HEK293T (cell line): ENCODE measurements around the gene FEV.

Experiments
- BHLHE40 ChIP-seq: fragments of 450-650 bp; IDR thresholded peaks from 2 replicates; pipeline ENCODE4 v1.6.1; 2016; ENCODE audit warnings: mild to moderate bottlenecking, moderate library complexity, borderline replicate concordance
- CTBP1 ChIP-seq: fragments of 450-650 bp; IDR thresholded peaks from 2 replicates; pipeline ENCODE4 v1.6.1; 2016; ENCODE audit warnings: borderline replicate concordance
- ELF4 ChIP-seq: fragments of 450-650 bp; IDR thresholded peaks from 2 replicates; pipeline ENCODE4 v1.6.1; 2017; ENCODE audit warnings: antibody characterized with exemption
- FOXA1 ChIP-seq: fragments of 450-650 bp; IDR thresholded peaks from 2 replicates; pipeline ENCODE4 v1.6.1; 2016; ENCODE audit warnings: mild to moderate bottlenecking
- FOXK2 ChIP-seq: fragments of 450-650 bp; IDR thresholded peaks from 2 replicates; pipeline ENCODE4 v1.6.1; 2016; ENCODE audit warnings: mild to moderate bottlenecking
- FOXM1 ChIP-seq: fragments of 450-650 bp; IDR thresholded peaks from 2 replicates; pipeline ENCODE4 v1.6.1; 2017; ENCODE audit warnings: mild to moderate bottlenecking, borderline replicate concordance
- HDGF ChIP-seq: fragments of 450-650 bp; IDR thresholded peaks from 2 replicates; pipeline ENCODE4 v1.6.1; 2017; ENCODE audit warnings: antibody characterized with exemption, borderline replicate concordance
- LEF1 ChIP-seq: fragments of 450-650 bp; IDR thresholded peaks from 2 replicates; pipeline ENCODE4 v1.6.1; 2017; ENCODE audit warnings: mild to moderate bottlenecking, borderline replicate concordance
- NFRKB ChIP-seq: fragments of 450-650 bp; IDR thresholded peaks from 2 replicates; pipeline ENCODE4 v1.6.1; 2016; ENCODE audit warnings: mild to moderate bottlenecking, moderate library complexity
- PKNOX1 ChIP-seq: fragments of 450-650 bp; IDR thresholded peaks from 2 replicates; pipeline ENCODE4 v1.6.1; 2016
- SP1 ChIP-seq: fragments of 450-650 bp; IDR thresholded peaks from 2 replicates; pipeline ENCODE4 v1.6.1; 2017
- SUZ12 ChIP-seq: fragments of 450-650 bp; IDR thresholded peaks from 2 replicates; pipeline ENCODE4 v1.6.1; 2016; ENCODE audit warnings: mild to moderate bottlenecking
- TARDBP ChIP-seq: fragments of 450-650 bp; IDR thresholded peaks from 2 replicates; pipeline ENCODE4 v1.6.1; 2016
- ZNF384 ChIP-seq: fragments of 450-650 bp; IDR thresholded peaks from 2 replicates; pipeline ENCODE4 v1.6.1; 2016

DNA sequence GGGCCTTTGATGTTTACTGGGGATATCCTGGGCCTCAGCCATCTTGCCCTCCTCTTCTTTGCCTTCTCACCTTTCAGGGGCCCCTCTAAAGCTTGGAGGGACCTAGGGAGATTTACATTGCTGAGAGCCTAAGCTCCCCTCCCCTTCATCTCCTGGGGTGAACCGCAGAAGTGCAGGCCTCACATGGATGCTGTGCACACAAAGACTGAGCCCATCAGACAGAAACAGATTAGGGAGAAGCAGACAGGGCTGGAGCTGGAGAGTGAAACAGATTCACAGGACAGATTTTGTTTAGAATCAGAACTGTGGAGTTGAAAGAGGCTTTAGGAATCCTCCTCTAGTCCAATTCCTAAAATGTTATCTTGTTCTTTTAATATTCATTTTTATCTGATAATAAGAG lies 28.9 kb downstream of the FEV start:
- TF ChIP-seq NFRKB (no peak), SP1 (no peak), CTBP1 (no peak), FOXA1 (no peak), SUZ12 (no peak), BHLHE40 (no peak), ELF4 (no peak), FOXK2 (no peak), ZNF384 (no peak), TARDBP (no peak), HDGF (no peak), PKNOX1 (no peak), FOXM1 (no peak), LEF1 (no peak)
